Stimulated activated CD4-positive, alpha-beta T cell treated with anti-CD3 and anti-CD28 coated beads, TNF-alpha, amount 100 ng/mL, for 48 hours (primary cell): ENCODE data around the gene PGK1.
"Not testable (repeated sequence)": the region's sequence is repeated elsewhere in the genome, so short reads cannot be mapped to it uniquely, and the experiment has no call there.

Experiments used
- DNase-seq, 3 donors: peaks; one replicate each; pipeline ENCODE4 v3.0.0-alpha.2; 2020; ENCODE audit warnings: low read depth in 3 of 3

Gene PGK1

GRCh38 chrX:78116365-78116764 lies 12.3 kb downstream of the PGK1 start:
- no peak for DNase-seq

DNA sequence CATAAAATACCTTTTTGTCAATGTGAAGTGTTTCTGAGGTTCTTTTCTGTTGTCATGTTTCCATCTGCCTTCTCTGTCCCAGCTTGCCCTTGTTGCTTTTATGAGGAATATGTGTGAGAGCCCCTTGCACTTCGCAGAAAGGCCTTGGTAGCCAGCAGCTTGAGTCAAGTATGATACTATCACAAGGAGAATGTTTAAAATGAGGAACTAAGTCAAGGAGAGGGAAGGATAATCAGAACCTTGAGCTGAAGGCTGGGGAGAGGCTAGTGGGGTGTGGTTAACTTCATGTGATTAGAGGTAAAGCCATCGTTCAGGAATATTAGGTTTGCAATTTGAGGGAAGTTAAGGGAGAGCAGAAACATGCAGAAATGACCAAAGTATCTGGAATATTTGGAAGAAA lies 12.7 kb downstream of the PGK1 start:
- DNase-seq = no peak

DNA sequence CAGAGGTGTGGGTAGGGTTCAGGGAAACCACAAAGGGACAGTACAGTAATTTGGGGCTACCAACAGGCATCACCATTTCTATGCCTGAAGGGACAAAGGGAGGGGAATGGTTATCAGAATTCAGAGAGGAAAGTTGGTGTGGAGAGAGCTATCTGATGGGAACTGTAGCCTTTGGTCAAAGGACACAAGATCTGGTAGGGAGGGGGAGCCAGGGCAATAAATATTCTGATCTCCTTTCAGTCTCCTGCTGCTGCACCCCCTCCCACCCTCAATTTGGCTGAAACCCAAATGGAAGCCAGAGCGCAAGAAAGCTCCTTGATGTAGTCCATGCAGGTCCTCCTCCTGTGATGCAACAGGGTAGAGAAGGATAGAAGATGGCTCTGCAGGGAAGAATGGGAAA lies 14.6 kb downstream of the PGK1 start:
- DNase-seq = no peak

DNA sequence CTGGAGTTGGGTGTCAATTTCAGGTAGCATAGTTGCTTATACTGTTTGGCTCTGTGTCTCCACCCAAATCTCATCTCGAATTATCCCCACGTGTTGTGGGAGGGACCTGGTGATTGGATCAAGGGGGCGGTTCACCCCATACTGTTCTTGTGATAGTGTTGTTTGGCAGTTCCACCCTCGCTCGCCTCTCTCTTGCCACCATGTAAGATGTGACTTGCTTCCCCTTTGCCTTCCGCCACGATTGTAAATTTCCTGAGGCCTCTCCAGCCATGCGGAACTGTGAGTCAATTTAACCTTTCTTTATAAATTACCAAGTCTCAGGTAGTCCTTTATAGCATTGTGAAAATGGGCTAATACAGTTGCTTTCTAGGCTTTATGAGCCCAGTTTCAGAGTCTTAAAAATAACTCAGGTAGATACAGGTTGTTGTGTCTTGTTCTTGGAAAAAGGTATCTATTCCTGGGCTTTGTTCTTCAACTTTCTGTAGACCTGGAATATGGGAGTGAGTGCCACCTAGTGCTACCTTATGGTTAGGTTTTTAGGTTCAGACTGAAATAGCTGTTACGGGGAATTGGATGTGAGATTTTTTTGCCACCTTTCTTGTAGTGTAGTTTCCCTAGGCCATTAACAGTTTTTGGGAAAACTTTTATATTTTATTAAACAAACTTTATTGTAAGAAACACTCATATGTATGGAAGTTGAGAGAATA lies 15.6 kb downstream of the PGK1 start:
- no peak for DNase-seq

GRCh38 chrX:78123190-78123589 lies 19.1 kb downstream of the PGK1 start:
- no peak for DNase-seq

DNA sequence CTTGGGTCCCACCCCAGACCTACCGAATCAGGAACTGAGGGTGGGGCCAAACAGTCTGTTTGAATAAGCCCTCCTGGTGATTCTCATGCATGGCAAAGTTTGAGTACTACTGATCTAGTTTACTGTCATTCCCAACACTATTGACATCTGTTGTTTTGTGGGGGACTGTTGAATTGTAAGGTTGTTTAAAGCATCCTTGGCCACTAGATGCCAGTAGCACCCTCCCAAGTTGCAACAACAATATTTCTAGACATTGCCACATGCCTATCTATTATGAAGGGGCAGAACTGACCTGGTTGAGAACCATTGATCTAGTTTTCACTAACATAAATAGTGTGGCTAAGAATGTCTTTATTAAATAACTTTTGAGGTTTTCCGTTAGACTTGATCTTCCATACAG lies 20.3 kb downstream of the PGK1 start:
- DNase-seq = no peak

GRCh38 chrX:78125148-78125547 lies 21.1 kb downstream of the PGK1 start:
- DNase-seq = no peak

DNA sequence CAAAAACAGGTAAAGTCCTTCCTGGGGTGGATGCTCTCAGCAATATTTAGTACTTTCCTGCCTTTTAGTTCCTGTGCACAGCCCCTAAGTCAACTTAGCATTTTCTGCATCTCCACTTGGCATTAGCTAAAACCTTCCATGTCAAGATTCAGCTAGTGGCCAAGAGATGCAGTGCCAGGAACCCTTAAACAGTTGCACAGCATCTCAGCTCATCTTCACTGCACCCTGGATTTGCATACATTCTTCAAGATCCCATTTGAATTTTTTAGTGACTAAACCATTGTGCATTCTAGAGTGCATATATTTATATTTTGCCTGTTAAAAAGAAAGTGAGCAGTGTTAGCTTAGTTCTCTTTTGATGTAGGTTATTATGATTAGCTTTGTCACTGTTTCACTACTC lies 21.7 kb downstream of the PGK1 start:
- not testable (repeated sequence) for DNase-seq

DNA sequence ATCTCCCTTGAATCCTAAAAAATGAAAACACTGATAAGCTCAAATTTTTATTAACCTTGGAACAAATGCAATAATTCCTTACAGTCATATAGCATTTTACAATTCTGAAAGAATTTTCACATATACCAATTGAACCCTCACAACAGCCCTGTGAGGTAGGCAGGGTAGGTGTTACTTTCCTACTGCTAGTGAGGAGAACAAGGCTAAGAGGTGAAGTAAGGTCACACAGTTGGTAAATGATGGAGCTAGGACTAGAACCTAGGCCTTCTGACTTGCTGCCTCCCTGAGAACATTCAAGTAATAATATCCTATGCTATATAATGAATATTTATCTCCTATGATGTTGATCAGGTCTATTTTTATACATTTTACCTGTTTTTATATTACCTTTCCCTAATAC lies 25.7 kb downstream of the PGK1 start:
- no peak for DNase-seq

GRCh38 chrX:78130396-78130795 lies 26.3 kb downstream of the PGK1 start:
- DNase-seq = no peak

- DNase-seq = no peak
Observed at GRCh38 chrX:78131117-78131516, 27.1 kb downstream of the PGK1 start.

- DNase-seq = no peak
Observed at GRCh38 chrX:78133238-78133960, 29.4 kb downstream of the PGK1 start.

DNA sequence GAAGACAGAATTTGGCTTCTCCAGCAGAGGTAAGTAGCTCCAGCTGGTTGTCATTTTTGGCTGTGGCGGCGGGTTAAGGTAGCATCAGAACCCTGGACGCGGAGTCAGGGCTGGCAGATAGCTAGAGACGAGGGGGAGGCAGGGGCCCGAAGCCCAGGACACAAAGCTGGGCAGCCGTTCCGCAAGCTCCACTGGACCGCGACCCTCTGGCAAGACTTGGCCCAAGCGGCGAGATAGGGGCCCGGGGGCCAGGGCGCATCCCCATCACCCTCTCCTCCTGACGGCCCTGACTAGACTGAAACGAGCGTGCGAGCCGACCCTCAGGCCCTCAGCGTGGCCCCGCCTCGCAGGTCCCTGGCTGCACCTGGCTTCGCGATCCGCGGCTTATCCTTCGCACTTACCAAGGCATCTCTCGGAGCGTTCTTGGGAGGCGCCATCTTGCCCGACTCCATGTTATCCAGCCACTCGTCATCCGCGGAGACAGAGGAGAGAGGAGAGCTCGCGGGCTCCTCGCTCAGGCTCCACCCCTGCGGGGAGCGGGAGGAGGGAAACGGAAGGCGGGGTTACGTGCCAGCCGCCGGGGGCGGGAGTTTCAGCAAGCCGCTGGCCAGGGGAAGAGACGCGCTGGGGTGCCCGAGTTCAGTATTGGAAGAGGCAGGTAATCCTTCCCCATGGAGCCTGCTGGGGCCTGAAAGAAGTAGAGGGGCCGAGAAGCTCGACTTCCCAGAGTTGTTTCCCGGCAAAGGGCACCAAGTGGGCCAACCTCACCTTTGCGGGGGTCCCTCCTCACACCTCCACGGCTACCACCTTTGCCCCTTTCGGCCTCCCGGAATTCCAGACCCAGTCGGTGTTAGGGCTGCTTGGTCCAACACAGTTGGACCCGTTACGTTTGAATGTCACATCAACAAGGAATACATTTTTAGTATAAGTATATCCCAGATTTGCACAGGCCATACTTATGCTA lies 35.4 kb downstream of the PGK1 start, which contains the start of gene TAF9B:
TAF9B (minus strand) TSS at position 491 of the 964 bp plus-strand sequence; CDS start at position 452, 39 bp downstream.
- peak; percentile 64 to 78 (median 75) for DNase-seq

- no peak for DNase-seq
Observed at GRCh38 chrX:78140206-78140605, 36.2 kb downstream of the PGK1 start.

DNA sequence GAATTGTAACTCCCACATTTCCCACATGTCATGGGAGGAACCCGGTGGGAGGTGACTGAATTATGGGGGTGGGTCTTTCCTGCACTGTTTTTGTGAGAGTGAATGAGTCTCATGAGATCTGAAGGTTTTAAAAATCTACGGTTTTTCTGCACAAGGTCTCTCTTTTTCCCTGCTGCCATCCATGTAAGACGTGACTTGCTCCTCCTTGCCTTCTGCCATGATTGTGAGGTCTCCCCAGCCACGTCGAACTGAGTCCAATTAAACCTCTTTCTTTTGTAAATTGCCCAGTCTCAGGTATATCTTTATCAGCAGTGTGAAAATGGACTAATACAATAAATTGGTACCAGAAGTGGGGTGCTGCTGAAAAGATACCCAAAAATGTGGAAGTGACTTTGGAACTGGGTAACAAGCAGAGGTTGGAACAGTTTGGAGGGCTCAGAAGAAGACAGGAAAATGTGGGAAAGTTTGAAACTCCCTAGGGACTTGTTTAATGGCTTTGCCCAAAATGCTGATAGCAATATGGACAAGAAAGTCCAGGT lies 43.0 kb downstream of the PGK1 start:
- not testable (repeated sequence) for DNase-seq

DNA sequence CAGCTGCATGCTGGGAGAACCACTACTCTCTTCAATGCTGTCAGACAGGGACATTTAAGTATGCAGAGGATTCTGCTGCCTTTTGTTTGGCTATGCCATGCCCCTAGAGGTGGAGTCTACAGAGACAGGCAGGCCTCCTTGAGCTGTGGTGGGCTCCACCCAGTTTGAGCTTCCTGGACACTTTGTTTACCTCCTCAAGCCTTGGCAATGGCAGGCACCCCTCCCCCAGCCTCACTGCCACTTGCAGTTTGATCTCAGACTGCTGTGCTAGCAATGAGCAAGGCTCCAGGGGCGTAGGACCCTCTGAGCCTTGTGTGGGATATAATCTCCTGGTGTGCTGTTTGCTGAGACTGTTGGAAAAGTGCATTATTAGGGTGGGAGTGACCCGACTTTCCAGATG lies 53.3 kb downstream of the PGK1 start:
- not testable (repeated sequence) for DNase-seq

GRCh38 chrX:78157846-78158245 lies 53.8 kb downstream of the PGK1 start:
- DNase-seq = not testable (repeated sequence)

DNA sequence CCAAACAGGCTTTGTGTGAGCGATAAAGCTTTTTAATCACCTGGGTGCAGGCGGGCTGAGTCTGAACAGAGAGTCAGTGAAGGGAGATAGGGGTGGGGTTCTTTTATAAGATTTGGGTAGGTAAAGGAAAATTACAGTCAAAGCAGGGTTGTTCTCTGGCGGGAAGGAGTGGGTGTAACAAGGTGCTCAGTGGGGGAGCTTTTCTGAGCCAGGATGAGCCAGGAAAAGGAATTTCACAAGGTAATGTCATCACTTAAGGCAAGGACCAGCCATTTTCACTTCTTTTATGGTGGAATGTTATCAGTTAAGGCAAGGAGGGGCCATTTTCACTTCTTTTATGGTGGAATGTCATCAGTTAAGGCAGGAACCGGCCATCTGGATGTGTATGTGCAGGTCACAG lies 56.7 kb downstream of the PGK1 start:
- DNase-seq = not testable (repeated sequence)

- DNase-seq = not testable (repeated sequence)
Observed at GRCh38 chrX:78163175-78163574, 59.1 kb downstream of the PGK1 start.

- DNase-seq = no peak
Observed at GRCh38 chrX:78165425-78165824, 61.4 kb downstream of the PGK1 start.

GRCh38 chrX:78168065-78168464 lies 64.0 kb downstream of the PGK1 start:
- DNase-seq = no peak
